B cell (primary cell): ENCODE measurements around the gene E2F2. TPM values are rescaled to one million over a fixed set of nuclear protein-coding genes. Genes with fewer than 3 reads are reported as not detected.

Experiments
- ATAC-seq: fragments of 200-7000 bp; cut with Tn5 transposase; one replicate; pipeline ENCODE4 v1.10.0; 2021; ENCODE audit warnings: low read depth, mild to moderate bottlenecking, moderate number of reproducible peaks, moderate library complexity
- CTCF ChIA-PET: fragments of 350-600 bp; sonication (Branson Sonifier 250); formaldehyde crosslinking; loops from one replicate; lab custom pipeline; 2021; ENCODE audit warnings: antibody characterized with exemption, inconsistent platforms; lab: Charles Lee
- POLR2A ChIA-PET: fragments of 350-600 bp; sonication (Branson Sonifier 250); formaldehyde crosslinking; loops from one replicate; lab custom pipeline; 2021; ENCODE audit warnings: antibody characterized with exemption; lab: Charles Lee
- DNase-seq: peaks from one replicate; pipeline ENCODE4 v3.0.0; 2013
- H2AFZ ChIP-seq: 2 replicates; pipeline ENCODE4 v1.6.1; 2012; ENCODE audit warnings: mild to moderate bottlenecking, low read depth, low read length; ENCODE audit not compliant: insufficient read depth, poor library complexity, severe bottlenecking
- H3K27ac ChIP-seq, 2 donors: 1 replicate in 1 of 2; 2 replicates in 1 of 2; pipeline ENCODE4 v1.5.1; 2012 to 2013; ENCODE audit warnings: low read length in 2 of 2, mild to moderate bottlenecking in 2 of 2, moderate library complexity in 1 of 2
- H3K27me3 ChIP-seq, 4 experiments: fragments of 200-600 bp in 1 of 4; sonication (generic) in 1 of 4; replicated peaks in 1 of 4; 1 replicate in 2 of 4; 2 replicates in 2 of 4; pipeline versions ENCODE4 v1.6.1 to v1.7.0; 2013 to 2016; ENCODE audit warnings: low read length in 3 of 4, mild to moderate bottlenecking in 2 of 4, mixed read lengths in 1 of 4, moderate library complexity in 1 of 4; ENCODE audit not compliant: insufficient read depth in 4 of 4, control insufficient read depth in 3 of 4; ENCODE audit errors: control extremely low read depth in 1 of 4
- H3K36me3 ChIP-seq, 2 experiments: replicated peaks in 1 of 2; 1 replicate in 1 of 2; 2 replicates in 1 of 2; pipeline versions ENCODE4 v1.6.1 to v1.7.1; 2013; ENCODE audit warnings: low read length in 1 of 2; ENCODE audit not compliant: insufficient read depth in 2 of 2, control insufficient read depth in 1 of 2; ENCODE audit errors: control extremely low read depth in 1 of 2, extremely low read depth in 1 of 2
- H3K4me1 ChIP-seq, 2 donors: fragments of 200-600 bp in 1 of 2; sonication (generic) in 1 of 2; 1 replicate in 1 of 2; 2 replicates in 1 of 2; pipeline versions ENCODE4 v1.5.1 to v1.6.1; 2013 to 2017; ENCODE audit warnings: low read length in 2 of 2; ENCODE audit not compliant: control insufficient read depth in 2 of 2, insufficient read depth in 2 of 2
- H3K4me2 ChIP-seq: replicated peaks from 2 replicates; pipeline ENCODE3; 2012; ENCODE audit warnings: mild to moderate bottlenecking, low read depth, low read length; ENCODE audit not compliant: poor library complexity, severe bottlenecking
- H3K4me3 ChIP-seq, 5 experiments: fragments of 200-600 bp in 1 of 5; sonication (generic) in 1 of 5; 1 replicate in 3 of 5; 2 replicates in 2 of 5; pipeline versions ENCODE4 v1.5.1 to v1.7.0; 2011 to 2016; ENCODE audit warnings: low read length in 4 of 5, mild to moderate bottlenecking in 4 of 5, low read depth in 2 of 5, control low read depth in 1 of 5, moderate library complexity in 1 of 5; ENCODE audit not compliant: insufficient read depth in 1 of 5; ENCODE audit errors: control extremely low read depth in 1 of 5, extremely low read depth in 1 of 5
- H3K79me2 ChIP-seq: fragments of 200-600 bp; sonication (generic); one replicate; pipeline ENCODE4 v1.6.0; 2016; ENCODE audit warnings: low read length; ENCODE audit not compliant: control insufficient read depth, insufficient read depth
- H3K9ac ChIP-seq: fragments of 200-600 bp; sonication (generic); 2 replicates; pipeline ENCODE4 v1.6.1; 2017; ENCODE audit warnings: mild to moderate bottlenecking, low read length, moderate library complexity
- H3K9me3 ChIP-seq, 3 donors: one replicate each; pipeline versions ENCODE4 v1.6.1 to v1.7.1; 2013; ENCODE audit warnings: low read length in 2 of 3; ENCODE audit not compliant: control insufficient read depth in 2 of 3, insufficient read depth in 1 of 3; ENCODE audit errors: control extremely low read depth in 1 of 3
- H4K20me1 ChIP-seq: 2 replicates; pipeline ENCODE4 v1.6.0; 2012; ENCODE audit warnings: mild to moderate bottlenecking, low read length; ENCODE audit not compliant: insufficient read depth, control insufficient read depth, poor library complexity, severe bottlenecking
- H3K27ac Mint-ChIP-seq: one replicate; pipeline ENCODE4 v1.8.0; 2021; ENCODE audit warnings: mixed read lengths
- H3K27me3 Mint-ChIP-seq: one replicate; pipeline ENCODE4 v1.8.0; 2021; ENCODE audit warnings: mixed read lengths
- H3K4me1 Mint-ChIP-seq: one replicate; pipeline ENCODE4 v1.8.0; 2021; ENCODE audit warnings: mixed read lengths
- H3K4me3 Mint-ChIP-seq: one replicate; pipeline ENCODE4 v1.8.0; 2021; ENCODE audit warnings: mixed read lengths
- H3K9me3 Mint-ChIP-seq: one replicate; pipeline ENCODE4 v1.8.0; 2022; ENCODE audit warnings: mixed read lengths; ENCODE audit not compliant: insufficient read depth
- EZH2 ChIP-seq: IDR thresholded peaks from 2 replicates; pipeline ENCODE4 v1.6.1; 2012; ENCODE audit warnings: borderline replicate concordance, low read depth, mild to moderate bottlenecking, moderate library complexity, low read length; ENCODE audit not compliant: insufficient read depth, poor library complexity, severe bottlenecking
- WGBS: methylation state at CpG from one replicate; pipeline ENCODE4 v1.1.5; 2013; ENCODE audit warnings: missing lambda C conversion rate; ENCODE audit not compliant: insufficient coverage; 5-methylcytosine and 5-hydroxymethylcytosine counted together
- intact Hi-C: fragments of 100-400 bp; cut with micrococcal nuclease; formaldehyde crosslinking; loops from one replicate; pipeline ENCODE4 v1.10.0; 2022
- polyA plus RNA-seq: library from polyadenylated mRNA; depleted of rRNA; stranded (reverse); fragments of >200 nt; gene quantifications from 2 replicates; pipeline ENCODE4 v1.2.3, GENCODE V29; 2012
- total RNA-seq, 2 donors: library from RNA; stranded (reverse); fragments of 120-200 nt in 1 of 2; gene quantifications; 1 replicate in 1 of 2; 2 replicates in 1 of 2; pipeline versions ENCODE4 v1.2.3 to v1.2.4, GENCODE V29; 2013 to 2022
- TF ChIP-seq, protein P1 (sequence below): fragments of 200-600 bp; IDR thresholded peaks from one replicate; pipeline ENCODE4 v1.8.0; 2022; ENCODE audit warnings: antibody characterized with exemption, mild to moderate bottlenecking

E2F2 gene
- total and polyA plus RNA-seq, 2 donors (not counting 1 experiment from before 2014, with no cell fraction given), result 2.4 to 3.2 TPM

- POLR2A ChIA-PET, result interaction anchor here (1.0 kb wide), 1 partner anchor 48 kb away, joined by 3 read pairs; no protein-coding TSS in a partner anchor
- no peak overlapping the region for H3K4me2 ChIP-seq
- no peak overlapping the region for H3K9ac ChIP-seq
- Mint-ChIP-seq H3K4me3 (peak overlapping the region; percentile 67), H3K9me3 (no peaks in the 10 kb centered on the region), H3K4me1 (peaks cover 29% of the 10 kb centered on the region), H3K27me3 (peaks cover 22% of the 10 kb centered on the region), H3K27ac (peak overlapping the region; percentile 22)
- no peak for ATAC-seq
- no peak overlapping the region for H2AFZ ChIP-seq
- H3K9me3 ChIP-seq, result peaks cover 0 to 5% (median 0%) of the 10 kb centered on the region in 3 donors
- no peaks in the 10 kb centered on the region for H3K79me2 ChIP-seq
- no peaks in the 10 kb centered on the region for H3K36me3 ChIP-seq
- no peaks in the 10 kb centered on the region for H4K20me1 ChIP-seq
- CTCF ChIA-PET, result interaction anchor here (0.9 to 1.4 kb wide), 3 partner anchors 17 to 157 kb away, joined by 3 to 5 read pairs (median 4); no protein-coding TSS in a partner anchor
- no peak overlapping the region for H3K4me3 ChIP-seq
- intact Hi-C loops, result loop anchor here (5.0 kb wide), 1 partner anchor 157 kb away; no protein-coding TSS in a partner anchor
- 88% methylated on average over 2 of the region's 4 CpGs for WGBS
- H3K27ac ChIP-seq, result no peak overlapping the region
- H3K27me3 ChIP-seq, result peaks cover 0 to 23% (median 9%) of the 10 kb centered on the region in 4 experiments
- TF ChIP-seq, protein P1, sequence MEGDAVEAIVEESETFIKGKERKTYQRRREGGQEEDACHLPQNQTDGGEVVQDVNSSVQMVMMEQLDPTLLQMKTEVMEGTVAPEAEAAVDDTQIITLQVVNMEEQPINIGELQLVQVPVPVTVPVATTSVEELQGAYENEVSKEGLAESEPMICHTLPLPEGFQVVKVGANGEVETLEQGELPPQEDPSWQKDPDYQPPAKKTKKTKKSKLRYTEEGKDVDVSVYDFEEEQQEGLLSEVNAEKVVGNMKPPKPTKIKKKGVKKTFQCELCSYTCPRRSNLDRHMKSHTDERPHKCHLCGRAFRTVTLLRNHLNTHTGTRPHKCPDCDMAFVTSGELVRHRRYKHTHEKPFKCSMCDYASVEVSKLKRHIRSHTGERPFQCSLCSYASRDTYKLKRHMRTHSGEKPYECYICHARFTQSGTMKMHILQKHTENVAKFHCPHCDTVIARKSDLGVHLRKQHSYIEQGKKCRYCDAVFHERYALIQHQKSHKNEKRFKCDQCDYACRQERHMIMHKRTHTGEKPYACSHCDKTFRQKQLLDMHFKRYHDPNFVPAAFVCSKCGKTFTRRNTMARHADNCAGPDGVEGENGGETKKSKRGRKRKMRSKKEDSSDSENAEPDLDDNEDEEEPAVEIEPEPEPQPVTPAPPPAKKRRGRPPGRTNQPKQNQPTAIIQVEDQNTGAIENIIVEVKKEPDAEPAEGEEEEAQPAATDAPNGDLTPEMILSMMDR, result no peak
- TF ChIP-seq EZH2, result no peak
- peak; percentile 26 for DNase-seq
- peaks cover 14 to 23% of the 10 kb centered on the region in 2 donors for H3K4me1 ChIP-seq
These were observed 50.6 kb downstream of the E2F2 start for GRCh38 chr1:23480187-23481025.

DNA sequence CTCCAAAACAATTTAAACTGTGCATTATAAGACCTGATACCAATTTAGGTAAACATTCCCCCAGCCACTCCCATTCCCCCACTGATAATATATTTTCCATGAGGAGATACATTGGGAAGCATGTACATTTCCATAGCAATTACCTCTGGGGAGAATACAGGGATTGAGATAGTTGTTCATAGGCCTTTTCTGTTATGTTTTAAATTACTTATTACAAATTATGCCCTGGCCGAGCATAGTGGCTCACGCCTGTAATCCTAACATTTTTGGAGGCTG, 51.4 kb downstream of the E2F2 start:
- H3K27me3 ChIP-seq, result peaks cover 0 to 27% (median 12%) of the 10 kb centered on the region in 4 experiments
- ChIA-PET POLR2A (interaction anchor here (1.0 kb wide), 1 partner anchor 49 kb away, joined by 3 read pairs; no protein-coding TSS in a partner anchor), CTCF (no interaction called here)
- H3K27me3 Mint-ChIP-seq, result peaks cover 22% of the 10 kb centered on the region
- no peak overlapping the region for H3K4me3 Mint-ChIP-seq
- no peak overlapping the region for H3K9ac ChIP-seq
- DNase-seq (no peak), ATAC-seq (no peak)
- WGBS, result no CpG with 5 or more reads among the region's 2 CpGs
- peaks cover 24% of the 10 kb centered on the region for H3K4me1 Mint-ChIP-seq
- H3K9me3 Mint-ChIP-seq, result no peaks in the 10 kb centered on the region
- no peak for TF ChIP-seq EZH2
- TF ChIP-seq, protein P1, result no peak
- no peak overlapping the region for H3K27ac Mint-ChIP-seq
- H3K36me3 ChIP-seq, result no peaks in the 10 kb centered on the region
- H2AFZ ChIP-seq, result no peak overlapping the region
- H3K4me1 ChIP-seq, result peaks cover 9 to 18% of the 10 kb centered on the region in 2 donors
- H3K9me3 ChIP-seq, result peaks cover 0 to 5% (median 0%) of the 10 kb centered on the region in 3 donors
- no peak overlapping the region for H3K4me2 ChIP-seq
- no peak overlapping the region for H3K4me3 ChIP-seq
- H4K20me1 ChIP-seq, result no peaks in the 10 kb centered on the region
- intact Hi-C loops, result no loop called here
- no peaks in the 10 kb centered on the region for H3K79me2 ChIP-seq
- H3K27ac ChIP-seq, result no peak overlapping the region
